Measurements from ENCODE around the gene TMTC4.
A peak's percentile ranks its signal among the peaks of the same experiment; 100 is the strongest.
"Not testable (repeated sequence)": the region's sequence is repeated elsewhere in the genome, so short reads cannot be mapped to it uniquely, and the experiment has no call there.

The TMTC4 gene

DNA sequence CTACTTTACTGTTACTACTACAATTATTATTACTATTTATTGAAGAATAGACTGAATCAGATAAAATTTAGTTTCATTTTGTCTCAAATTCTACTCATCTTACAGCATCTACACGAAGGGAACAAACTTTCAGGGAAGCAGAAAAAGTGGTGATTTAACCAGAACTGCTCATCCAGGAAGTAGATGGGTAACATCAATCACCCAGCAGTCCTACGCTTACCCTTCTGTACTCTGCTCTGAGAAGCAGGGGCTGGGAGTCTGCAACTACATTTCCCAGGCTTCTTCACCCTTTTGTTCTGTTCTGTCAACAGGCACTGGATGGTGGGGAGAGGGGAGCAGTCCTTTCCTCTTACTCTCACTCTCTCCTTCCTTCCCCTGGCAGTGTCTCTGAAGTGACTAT lies 54.7 kb downstream of the TMTC4 start:
- TF ChIP-seq, protein P1, sequence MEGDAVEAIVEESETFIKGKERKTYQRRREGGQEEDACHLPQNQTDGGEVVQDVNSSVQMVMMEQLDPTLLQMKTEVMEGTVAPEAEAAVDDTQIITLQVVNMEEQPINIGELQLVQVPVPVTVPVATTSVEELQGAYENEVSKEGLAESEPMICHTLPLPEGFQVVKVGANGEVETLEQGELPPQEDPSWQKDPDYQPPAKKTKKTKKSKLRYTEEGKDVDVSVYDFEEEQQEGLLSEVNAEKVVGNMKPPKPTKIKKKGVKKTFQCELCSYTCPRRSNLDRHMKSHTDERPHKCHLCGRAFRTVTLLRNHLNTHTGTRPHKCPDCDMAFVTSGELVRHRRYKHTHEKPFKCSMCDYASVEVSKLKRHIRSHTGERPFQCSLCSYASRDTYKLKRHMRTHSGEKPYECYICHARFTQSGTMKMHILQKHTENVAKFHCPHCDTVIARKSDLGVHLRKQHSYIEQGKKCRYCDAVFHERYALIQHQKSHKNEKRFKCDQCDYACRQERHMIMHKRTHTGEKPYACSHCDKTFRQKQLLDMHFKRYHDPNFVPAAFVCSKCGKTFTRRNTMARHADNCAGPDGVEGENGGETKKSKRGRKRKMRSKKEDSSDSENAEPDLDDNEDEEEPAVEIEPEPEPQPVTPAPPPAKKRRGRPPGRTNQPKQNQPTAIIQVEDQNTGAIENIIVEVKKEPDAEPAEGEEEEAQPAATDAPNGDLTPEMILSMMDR (IDR thresholded peaks at IDR 0.05; ENCODE audit: low read depth, low read length): no peak
- H3K4me3 ChIP-seq (ENCODE audit: low read depth, low read length): no peak overlapping the region
- no peak for DNase-seq (ENCODE audit: low read depth, low spot score)
- in situ Hi-C loops (cut with HindIII; ENCODE audit: low sequenced_read_pairs): no loop called here

DNA sequence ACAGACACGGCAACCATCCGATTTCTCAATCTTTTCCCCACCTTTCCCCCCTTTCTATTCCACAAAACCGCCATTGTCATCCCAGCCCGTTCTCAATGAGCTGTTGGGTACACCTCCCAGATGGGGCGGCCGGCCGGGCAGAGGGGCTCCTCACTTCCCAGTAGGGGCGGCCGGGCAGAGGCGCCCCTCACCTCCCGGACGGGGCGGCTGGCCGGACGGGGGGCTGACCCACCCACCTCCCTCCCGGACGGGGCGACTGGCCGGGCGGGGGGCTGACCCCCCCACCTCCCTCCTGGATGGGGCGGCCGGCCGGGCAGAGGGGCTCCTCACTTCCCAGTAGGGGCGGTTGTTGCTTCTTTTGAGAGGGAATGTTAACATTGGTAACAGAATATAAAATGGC lies 55.7 kb downstream of the TMTC4 start:
- in situ Hi-C loops (cut with HindIII; ENCODE audit: low sequenced_read_pairs); H3K4me3 ChIP-seq (ENCODE audit: low read depth, low read length); DNase-seq (ENCODE audit: low read depth, low spot score): not testable (repeated sequence)

DNA sequence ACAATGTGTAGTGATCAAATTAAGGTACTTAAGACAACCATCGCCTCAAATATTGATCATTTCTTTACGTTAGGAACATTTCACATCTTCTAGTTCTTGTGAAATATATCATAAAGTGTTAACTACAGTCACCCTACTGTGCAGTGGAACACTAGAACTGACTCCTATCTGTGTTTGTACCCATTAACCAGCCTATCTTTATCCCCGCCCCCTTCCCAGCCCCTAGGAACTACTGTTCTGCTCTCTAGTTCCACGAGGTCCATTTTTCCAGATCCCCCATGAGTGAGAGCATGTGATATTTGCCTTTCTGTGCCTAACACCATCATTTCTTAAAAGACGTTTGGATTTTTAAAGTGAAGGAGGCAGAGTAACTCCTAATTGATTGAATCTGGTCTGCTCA lies 61.6 kb downstream of the TMTC4 start:
- TF ChIP-seq, protein P1 (IDR thresholded peaks at IDR 0.05; ENCODE audit: low read depth, low read length): no peak
- in situ Hi-C loops (cut with HindIII; ENCODE audit: low sequenced_read_pairs): no loop called here
- no peak for DNase-seq (ENCODE audit: low read depth, low spot score)
- H3K4me3 ChIP-seq (ENCODE audit: low read depth, low read length): no peak overlapping the region

- H3K4me3 ChIP-seq (ENCODE audit: low read depth, low read length): no peak overlapping the region
- in situ Hi-C loops (cut with HindIII; ENCODE audit: low sequenced_read_pairs): no loop called here
- TF ChIP-seq, protein P1 (IDR thresholded peaks at IDR 0.05; ENCODE audit: low read depth, low read length): no peak
- DNase-seq (ENCODE audit: low read depth, low spot score): peak; percentile 23
Observed at GRCh38 chr13:100611678-100612492, 62.7 kb downstream of the TMTC4 start.

GRCh38 chr13:100610391-100611347 lies 63.9 kb downstream of the TMTC4 start:
- DNase-seq (ENCODE audit: low read depth, low spot score): no peak
- in situ Hi-C loops (cut with HindIII; ENCODE audit: low sequenced_read_pairs): no loop called here
- H3K4me3 ChIP-seq (ENCODE audit: low read depth, low read length): no peak overlapping the region
- TF ChIP-seq, protein P1 (IDR thresholded peaks at IDR 0.05; ENCODE audit: low read depth, low read length): no peak

- in situ Hi-C loops (cut with HindIII; ENCODE audit: low sequenced_read_pairs): no loop called here
- H3K4me3 ChIP-seq (ENCODE audit: low read depth, low read length): no peak overlapping the region
- DNase-seq (ENCODE audit: low read depth, low spot score): no peak
- TF ChIP-seq, protein P1 (IDR thresholded peaks at IDR 0.05; ENCODE audit: low read depth, low read length): no peak
Observed at GRCh38 chr13:100608906-100609305, 65.7 kb downstream of the TMTC4 start.
